Activated CD8-positive, alpha-beta memory T cell treated with anti-CD3 and anti-CD28 coated beads, Interleukin-2, amount 10 ng/mL, durations not matched to agents 7 days and 5 days (primary cell): ENCODE measurements around the gene BNIP3. TPM values are rescaled to one million over a fixed set of nuclear protein-coding genes. Genes with fewer than 3 reads are reported as not detected.

ENCODE experiments used
- ATAC-seq: fragments of 150-1000 bp; cut with Tn5 transposase; one replicate; pipeline ENCODE4 v1.10.0; 2021; ENCODE audit warnings: moderate library complexity
- CTCF ChIA-PET: fragments of 350-600 bp; sonication (Branson Sonifier 250); formaldehyde crosslinking; loops from one replicate; lab custom pipeline; 2021; ENCODE audit warnings: antibody characterized with exemption; lab: Charles Lee
- DNase-seq: peaks from one replicate; pipeline ENCODE4 v3.0.0-alpha.2; 2020
- H3K27ac Mint-ChIP-seq: one replicate; pipeline ENCODE4 v1.8.0; 2021; ENCODE audit warnings: mild to moderate bottlenecking, mixed read lengths
- H3K27me3 Mint-ChIP-seq: one replicate; pipeline ENCODE4 v1.8.0; 2021; ENCODE audit warnings: mixed read lengths
- H3K36me3 Mint-ChIP-seq: one replicate; pipeline ENCODE4 v1.8.0; 2021; ENCODE audit warnings: mild to moderate bottlenecking, mixed read lengths
- H3K4me1 Mint-ChIP-seq: one replicate; pipeline ENCODE4 v1.8.0; 2021; ENCODE audit warnings: mixed read lengths
- H3K4me3 Mint-ChIP-seq: one replicate; pipeline ENCODE4 v1.8.0; 2021; ENCODE audit warnings: mild to moderate bottlenecking, moderate library complexity, mixed read lengths
- H3K9me3 Mint-ChIP-seq: one replicate; pipeline ENCODE4 v1.8.0; 2022; ENCODE audit warnings: low read depth, mixed read lengths
- total RNA-seq, 2 experiments: library from RNA; stranded (reverse); gene quantifications; one replicate each; pipeline ENCODE4 v1.2.3, GENCODE V29; 2021

The BNIP3 gene
- total RNA-seq, 2 experiments from 2014 or later, result 21.9 to 39.2 TPM

- no peak for ATAC-seq
- H3K4me1 Mint-ChIP-seq, result peaks cover 46% of the 10 kb centered on the region
- H3K4me3 Mint-ChIP-seq, result no peak overlapping the region
- peak overlapping the region; percentile 80 for H3K27ac Mint-ChIP-seq
- CTCF ChIA-PET, result interaction anchor here (2.3 to 2.8 kb wide), 2 partner anchors 51 to 70 kb away, joined by 5 to 12 read pairs; no protein-coding TSS in a partner anchor
- no peaks in the 10 kb centered on the region for H3K27me3 Mint-ChIP-seq
- DNase-seq, result no peak
- peaks cover 40% of the 10 kb centered on the region for H3K36me3 Mint-ChIP-seq
- H3K9me3 Mint-ChIP-seq, result no peaks in the 10 kb centered on the region
These were observed 10.1 kb downstream of the BNIP3 start for GRCh38 chr10:131971591-131971990.

GRCh38 chr10:131970946-131971345, 10.8 kb downstream of the BNIP3 start:
- H3K9me3 Mint-ChIP-seq, result no peaks in the 10 kb centered on the region
- H3K27me3 Mint-ChIP-seq, result no peaks in the 10 kb centered on the region
- DNase-seq (no peak), ATAC-seq (no peak)
- CTCF ChIA-PET, result no interaction called here
- peaks cover 40% of the 10 kb centered on the region for H3K4me1 Mint-ChIP-seq
- H3K36me3 Mint-ChIP-seq, result peaks cover 44% of the 10 kb centered on the region
- H3K4me3 Mint-ChIP-seq, result no peak overlapping the region
- H3K27ac Mint-ChIP-seq, result no peak overlapping the region

GRCh38 chr10:131968949-131969348, 12.8 kb downstream of the BNIP3 start:
- peaks cover 45% of the 10 kb centered on the region for H3K4me1 Mint-ChIP-seq
- CTCF ChIA-PET, result no interaction called here

GRCh38 chr10:131964298-131964697, 17.4 kb downstream of the BNIP3 start:
- Mint-ChIP-seq H3K4me1 (peaks cover 25% of the 10 kb centered on the region), H3K36me3 (peaks cover 21% of the 10 kb centered on the region), H3K9me3 (no peaks in the 10 kb centered on the region), H3K27ac (peak overlapping the region; percentile 36), H3K27me3 (no peaks in the 10 kb centered on the region), H3K4me3 (no peak overlapping the region)
- ATAC-seq (no peak), DNase-seq (no peak)
- CTCF ChIA-PET, result interaction anchor here (1.4 to 1.5 kb wide), 2 partner anchors 11 to 79 kb away, joined by 6 to 7 read pairs; no protein-coding TSS in a partner anchor

More at GRCh38 chr10:131968949-131969348, 12.8 kb downstream of the BNIP3 start:
- Mint-ChIP-seq H3K27me3 (no peaks in the 10 kb centered on the region), H3K27ac (peak overlapping the region; percentile 24), H3K36me3 (peaks cover 48% of the 10 kb centered on the region), H3K9me3 (no peaks in the 10 kb centered on the region), H3K4me3 (no peak overlapping the region)
- ATAC-seq (no peak), DNase-seq (no peak)

GRCh38 chr10:131963811-131964210, 17.9 kb downstream of the BNIP3 start:
- Mint-ChIP-seq H3K27me3 (no peaks in the 10 kb centered on the region), H3K27ac (no peak overlapping the region), H3K36me3 (peaks cover 17% of the 10 kb centered on the region), H3K9me3 (no peaks in the 10 kb centered on the region), H3K4me1 (peaks cover 25% of the 10 kb centered on the region), H3K4me3 (no peak overlapping the region)
- CTCF ChIA-PET, result interaction anchor here (1.5 kb wide), 1 partner anchor 12 kb away, joined by 7 read pairs; no protein-coding TSS in a partner anchor
- DNase-seq (no peak), ATAC-seq (no peak)

GRCh38 chr10:131963350-131963749, 18.4 kb downstream of the BNIP3 start:
- peaks cover 14% of the 10 kb centered on the region for H3K36me3 Mint-ChIP-seq
- no peaks in the 10 kb centered on the region for H3K9me3 Mint-ChIP-seq
- H3K27ac Mint-ChIP-seq, result no peak overlapping the region
- ATAC-seq (no peak), DNase-seq (no peak)
- CTCF ChIA-PET, result no interaction called here
- H3K27me3 Mint-ChIP-seq, result no peaks in the 10 kb centered on the region
- peaks cover 25% of the 10 kb centered on the region for H3K4me1 Mint-ChIP-seq
- H3K4me3 Mint-ChIP-seq, result no peak overlapping the region

GRCh38 chr10:131961777-131962662, 19.7 kb downstream of the BNIP3 start:
- peaks cover 19% of the 10 kb centered on the region for H3K36me3 Mint-ChIP-seq
- no peak for ATAC-seq
- peak overlapping the region; percentile 6 for H3K27ac Mint-ChIP-seq
- no peak overlapping the region for H3K4me3 Mint-ChIP-seq
- H3K9me3 Mint-ChIP-seq, result no peaks in the 10 kb centered on the region
- CTCF ChIA-PET, result no interaction called here
- peaks cover 25% of the 10 kb centered on the region for H3K4me1 Mint-ChIP-seq
- no peaks in the 10 kb centered on the region for H3K27me3 Mint-ChIP-seq
- DNase-seq, result no peak

- DNase-seq (no peak), ATAC-seq (no peak)
- Mint-ChIP-seq H3K4me1 (peaks cover 25% of the 10 kb centered on the region), H3K36me3 (peaks cover 23% of the 10 kb centered on the region), H3K27me3 (no peaks in the 10 kb centered on the region), H3K27ac (no peak overlapping the region), H3K9me3 (no peaks in the 10 kb centered on the region), H3K4me3 (no peak overlapping the region)
- CTCF ChIA-PET, result interaction anchor here (0.9 kb wide), 1 partner anchor 75 kb away, joined by 3 read pairs; no protein-coding TSS in a partner anchor
These were observed 20.5 kb downstream of the BNIP3 start for GRCh38 chr10:131961047-131961776.

GRCh38 chr10:131960631-131961046, 21.1 kb downstream of the BNIP3 start:
- Mint-ChIP-seq H3K4me1 (peaks cover 22% of the 10 kb centered on the region), H3K27me3 (no peaks in the 10 kb centered on the region), H3K36me3 (peaks cover 25% of the 10 kb centered on the region), H3K27ac (no peak overlapping the region), H3K4me3 (no peak overlapping the region), H3K9me3 (no peaks in the 10 kb centered on the region)
- ATAC-seq (no peak), DNase-seq (no peak)
- CTCF ChIA-PET, result interaction anchor here (0.9 kb wide), 1 partner anchor 75 kb away, joined by 3 read pairs; no protein-coding TSS in a partner anchor

- peaks cover 14% of the 10 kb centered on the region for H3K4me1 Mint-ChIP-seq
- DNase-seq (no peak), ATAC-seq (no peak)
- no peak overlapping the region for H3K4me3 Mint-ChIP-seq
- H3K27ac Mint-ChIP-seq, result no peak overlapping the region
- H3K9me3 Mint-ChIP-seq, result no peaks in the 10 kb centered on the region
- H3K27me3 Mint-ChIP-seq, result no peaks in the 10 kb centered on the region
- H3K36me3 Mint-ChIP-seq, result peaks cover 30% of the 10 kb centered on the region
- CTCF ChIA-PET, result no interaction called here
These were observed 21.9 kb downstream of the BNIP3 start for GRCh38 chr10:131959841-131960240.

GRCh38 chr10:131955591-131956340, 26.0 kb downstream of the BNIP3 start:
- no peak for ATAC-seq
- Mint-ChIP-seq H3K27ac (no peak overlapping the region), H3K27me3 (no peaks in the 10 kb centered on the region), H3K4me3 (no peak overlapping the region), H3K4me1 (no peaks in the 10 kb centered on the region), H3K36me3 (peaks cover 43% of the 10 kb centered on the region), H3K9me3 (no peaks in the 10 kb centered on the region)
- CTCF ChIA-PET, result no interaction called here
- DNase-seq, result no peak

GRCh38 chr10:131954356-131954965, 27.3 kb downstream of the BNIP3 start:
- CTCF ChIA-PET, result interaction anchor here (0.7 kb wide), 1 partner anchor 50 kb away, joined by 3 read pairs; no protein-coding TSS in a partner anchor
- Mint-ChIP-seq H3K4me1 (no peaks in the 10 kb centered on the region), H3K4me3 (no peak overlapping the region), H3K36me3 (peaks cover 50% of the 10 kb centered on the region), H3K27me3 (no peaks in the 10 kb centered on the region), H3K27ac (no peak overlapping the region), H3K9me3 (no peaks in the 10 kb centered on the region)
- ATAC-seq (no peak), DNase-seq (no peak)
